Nephron progenitor cell (in vitro differentiated cells): ENCODE measurements around the gene NSL1.

Experiments
- DNase-seq: peaks from one replicate; pipeline ENCODE4 v3.0.0; 2021
- H3K27ac Mint-ChIP-seq: 2 replicates; pipeline ENCODE4 v1.8.0; 2021; ENCODE audit warnings: mild to moderate bottlenecking, moderate library complexity, mixed read lengths
- H3K27me3 Mint-ChIP-seq: 2 replicates; pipeline ENCODE4 v1.8.0; 2021; ENCODE audit warnings: mild to moderate bottlenecking, low read depth, mixed read lengths; ENCODE audit not compliant: poor library complexity
- H3K36me3 Mint-ChIP-seq: 2 replicates; pipeline ENCODE4 v1.8.0; 2021; ENCODE audit warnings: low read depth, mixed read lengths
- H3K4me1 Mint-ChIP-seq: 2 replicates; pipeline ENCODE4 v1.8.0; 2021; ENCODE audit warnings: mixed read lengths
- H3K4me3 Mint-ChIP-seq: 2 replicates; pipeline ENCODE4 v1.8.0; 2021; ENCODE audit warnings: mild to moderate bottlenecking, moderate library complexity, mixed read lengths
- H3K9me3 Mint-ChIP-seq: 2 replicates; pipeline ENCODE4 v1.8.0; 2021; ENCODE audit warnings: mild to moderate bottlenecking, moderate library complexity, mixed read lengths
- CTCF ChIP-seq: fragments of 200-600 bp; sonication (generic); IDR thresholded peaks from 2 replicates; pipeline ENCODE4 v1.5.0; 2021; ENCODE audit warnings: antibody characterized with exemption

Gene NSL1

DNA sequence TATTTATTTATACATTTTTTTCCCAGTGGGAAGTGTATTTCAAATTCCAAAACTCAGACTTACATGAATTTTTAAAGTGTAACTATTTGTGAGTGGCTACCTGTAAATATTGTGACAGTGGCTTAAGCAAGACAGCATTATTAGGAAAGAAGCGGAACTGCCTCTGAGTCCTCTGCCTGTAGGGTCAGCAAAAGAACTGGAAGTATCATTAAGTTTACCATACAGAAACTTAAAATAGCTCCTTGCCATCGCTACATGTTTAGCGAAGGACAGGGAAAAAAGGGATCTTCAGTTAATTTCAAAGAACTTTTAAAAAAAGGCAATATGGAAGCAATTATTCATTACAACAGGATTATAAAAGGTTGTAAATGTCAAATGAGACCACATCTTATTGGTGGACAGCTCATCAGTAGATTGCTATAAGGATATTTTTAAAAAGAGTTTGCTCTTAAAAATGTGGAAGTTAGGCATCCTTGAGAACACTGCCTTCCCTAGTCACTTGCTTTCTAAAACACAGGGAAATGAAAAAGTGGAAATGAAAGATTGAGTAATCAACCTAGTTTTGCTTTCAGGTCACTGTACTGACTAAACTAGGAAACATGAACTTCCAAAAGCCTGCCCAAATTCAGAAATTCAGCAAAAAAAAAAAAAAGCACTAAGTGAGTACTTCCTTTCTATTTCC is 39.2 kb downstream of the NSL1 start:
- Mint-ChIP-seq H3K9me3 (no peaks in the 10 kb centered on the region), H3K4me3 (no peak overlapping the region), H3K27me3 (no peaks in the 10 kb centered on the region), H3K27ac (no peak overlapping the region), H3K4me1 (peaks cover 18% of the 10 kb centered on the region), H3K36me3 (peaks cover 11% of the 10 kb centered on the region)
- no peak for DNase-seq
- TF ChIP-seq CTCF, result no peak

DNA sequence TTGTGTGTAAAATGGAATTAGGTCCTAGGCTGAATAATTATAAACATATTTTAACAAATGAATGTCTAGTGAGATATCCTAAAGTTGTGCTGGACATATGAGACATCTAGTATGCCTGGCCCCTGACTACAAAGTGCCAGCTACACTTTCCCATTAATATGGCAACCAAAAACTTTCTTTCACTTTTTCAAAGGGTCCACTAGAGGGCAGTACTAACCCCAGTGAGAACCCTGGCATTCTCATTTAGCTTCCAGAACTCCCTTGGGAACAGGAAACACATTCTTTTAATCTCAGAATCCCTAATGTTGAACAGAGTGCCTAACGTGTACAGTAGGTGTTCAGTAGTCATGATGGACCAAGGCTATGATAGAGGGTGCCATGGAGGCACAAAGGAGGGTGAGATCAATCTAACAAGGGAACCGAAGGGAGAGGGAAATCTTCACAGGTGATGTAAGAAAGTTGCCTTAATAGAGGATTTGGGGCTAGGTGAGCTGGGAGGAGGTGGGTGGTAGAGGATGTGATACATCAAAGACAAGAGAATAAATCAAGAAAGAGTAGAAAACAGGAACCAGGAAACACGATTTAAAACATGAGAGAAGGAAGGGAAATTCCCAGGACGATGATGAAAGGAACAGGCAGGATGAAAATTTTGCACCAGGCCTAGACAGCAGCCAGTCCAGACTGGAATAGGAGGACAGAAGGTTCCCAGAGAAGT is 41.6 kb downstream of the NSL1 start:
- Mint-ChIP-seq H3K4me3 (no peak overlapping the region), H3K27me3 (no peaks in the 10 kb centered on the region), H3K9me3 (peaks cover 12% of the 10 kb centered on the region), H3K4me1 (peaks cover 18% of the 10 kb centered on the region), H3K36me3 (peaks cover 28% of the 10 kb centered on the region), H3K27ac (no peak overlapping the region)
- DNase-seq, result peak; percentile 21
- peak; percentile 79 for TF ChIP-seq CTCF

- Mint-ChIP-seq H3K4me3 (no peak overlapping the region), H3K36me3 (peaks cover 59% of the 10 kb centered on the region), H3K9me3 (peaks cover 38% of the 10 kb centered on the region), H3K27me3 (no peaks in the 10 kb centered on the region), H3K4me1 (peaks cover 5% of the 10 kb centered on the region), H3K27ac (no peak overlapping the region)
- TF ChIP-seq CTCF, result no peak
- DNase-seq, result no peak
Measured at GRCh38 chr1:212746546-212746945, 45.0 kb downstream of the NSL1 start.

- TF ChIP-seq CTCF, result no peak
- no peak for DNase-seq
- Mint-ChIP-seq H3K27me3 (no peaks in the 10 kb centered on the region), H3K36me3 (peaks cover 69% of the 10 kb centered on the region), H3K4me3 (no peak overlapping the region), H3K4me1 (peaks cover 5% of the 10 kb centered on the region), H3K9me3 (peaks cover 43% of the 10 kb centered on the region), H3K27ac (no peak overlapping the region)
Measured at GRCh38 chr1:212745303-212745702, 46.3 kb downstream of the NSL1 start.

GRCh38 chr1:212743901-212744475 is 47.6 kb downstream of the NSL1 start:
- Mint-ChIP-seq H3K27me3 (no peaks in the 10 kb centered on the region), H3K36me3 (peaks cover 71% of the 10 kb centered on the region), H3K4me3 (no peak overlapping the region), H3K27ac (no peak overlapping the region), H3K9me3 (peaks cover 43% of the 10 kb centered on the region), H3K4me1 (no peaks in the 10 kb centered on the region)
- no peak for TF ChIP-seq CTCF
- DNase-seq, result no peak
